HepG2 (cell line): ENCODE measurements around the gene RGS11. TPM values are rescaled to one million over a fixed set of nuclear protein-coding genes. Genes with fewer than 3 reads are reported as not detected.

Experiments used
- ATAC-seq: fragments of 200-7000 bp; cut with Tn5 transposase; 3 replicates; pipeline ENCODE4 v1.9.1; 2020; ENCODE audit warnings: mild to moderate bottlenecking, moderate library complexity
- BruUV-seq: library from RNA; stranded (reverse); fragments of 400-500 nt; replicated peaks from 2 replicates; lab custom pipeline; 2021; lab: Mats Ljungman, UMichigan
- CTCF ChIA-PET: fragments of 300-600 bp; formaldehyde crosslinking; extraction: SDS; loops from one replicate; lab custom pipeline; 2021; ENCODE audit warnings: low total read pairs, inconsistent platforms, low intra/inter-chr PET ratio; lab: Yijun Ruan, JAX
- POLR2A ChIA-PET: fragments of 350-600 bp; sonication (Branson Sonifier 250); formaldehyde crosslinking; loops from one replicate; lab custom pipeline; 2020; ENCODE audit warnings: antibody characterized with exemption, inconsistent platforms; lab: Yijun Ruan, JAX
- DNase-seq: peaks from one replicate; pipeline ENCODE4 v3.0.0-alpha.2; 2015; ENCODE audit warnings: low spot score
- FAIRE-seq: peaks from 3 replicates; lab custom pipeline; 2011; peaks lifted over from hg19 to GRCh38; lab: Jason Lieb, UNC
- H2AFZ ChIP-seq: one replicate; pipeline ENCODE4 v1.6.1; 2011; ENCODE audit warnings: low read length, inconsistent platforms
- H3K27ac ChIP-seq: fragments of 300-600 bp; 3 replicates; pipeline ENCODE4 v1.8.0; 2011; ENCODE audit warnings: mixed run types, mild to moderate bottlenecking, mixed read lengths, low read length, inconsistent platforms; ENCODE audit not compliant: insufficient read depth; ENCODE audit errors: extremely low read length
- H3K27me3 ChIP-seq, 2 experiments: fragments of 200-600 bp in 1 of 2; 2 replicates in 1 of 2; 3 replicates in 1 of 2; pipeline versions ENCODE4 v1.6.0 to v1.8.0; 2011; ENCODE audit warnings: low read length in 2 of 2, mild to moderate bottlenecking in 2 of 2, moderate library complexity in 2 of 2, inconsistent platforms in 1 of 2; ENCODE audit not compliant: insufficient read depth in 2 of 2, control insufficient read depth in 1 of 2
- H3K36me3 ChIP-seq, 2 experiments: fragments of 200-600 bp in 1 of 2; replicated peaks in 1 of 2; 2 replicates in 1 of 2; 3 replicates in 1 of 2; pipeline versions ENCODE4 v1.5.1 to v1.8.0; 2011; ENCODE audit warnings: low read length in 2 of 2, inconsistent platforms in 1 of 2; ENCODE audit not compliant: insufficient read depth in 2 of 2, control insufficient read depth in 1 of 2
- H3K4me1 ChIP-seq: 2 replicates; pipeline ENCODE4 v1.5.1; 2012; ENCODE audit warnings: low read length, inconsistent platforms; ENCODE audit not compliant: insufficient read depth
- H3K4me2 ChIP-seq: 2 replicates; pipeline ENCODE4 v1.6.0; 2011; ENCODE audit warnings: low read depth, low read length, inconsistent platforms
- H3K4me3 ChIP-seq, 3 experiments: fragments of 200-600 bp in 1 of 3; sonication (generic), shearing (Covaris generic) in 1 of 3; replicated peaks in 1 of 3; 2 replicates each; pipeline ENCODE4 v1.5.1; 2011 to 2016; ENCODE audit warnings: low read length in 3 of 3, inconsistent platforms in 2 of 3, low read depth in 2 of 3, mild to moderate bottlenecking in 2 of 3, control low read depth in 1 of 3, mixed read lengths in 1 of 3; ENCODE audit not compliant: insufficient read depth in 1 of 3
- H3K79me2 ChIP-seq: one replicate; pipeline ENCODE4 v1.6.1; 2011; ENCODE audit warnings: low read length, inconsistent platforms; ENCODE audit not compliant: insufficient read depth
- H3K9ac ChIP-seq: 2 replicates; pipeline ENCODE4 v1.6.0; 2011; ENCODE audit warnings: mild to moderate bottlenecking, low read depth, low read length, inconsistent platforms; ENCODE audit not compliant: insufficient read depth
- H3K9me3 ChIP-seq: 2 replicates; pipeline ENCODE4 v1.5.1; 2012; ENCODE audit warnings: mild to moderate bottlenecking, low read length
- H4K20me1 ChIP-seq: 2 replicates; pipeline ENCODE4 v1.6.0; 2011; ENCODE audit warnings: inconsistent platforms, mild to moderate bottlenecking, low read length, moderate library complexity; ENCODE audit not compliant: insufficient read depth
- ARID2 ChIP-seq: sonication (generic); formaldehyde crosslinking; IDR thresholded peaks from 2 replicates; pipeline ENCODE4 v1.8.1; 2022; ENCODE audit warnings: mild to moderate bottlenecking, missing genetic modification reagents, borderline replicate concordance
- ELF3 ChIP-seq: IDR thresholded peaks from 2 replicates; pipeline ENCODE4 v1.6.1; 2016; ENCODE audit warnings: missing genetic modification reagents, missing compliant biosample characterization
- FOXP1 ChIP-seq, 2 experiments: fragments of 450-650 bp in 1 of 2; IDR thresholded peaks; 2 replicates each; pipeline ENCODE4 v1.6.1; 2017 to 2018; ENCODE audit warnings: antibody characterized with exemption in 1 of 2
- KDM5B ChIP-seq: sonication (generic); formaldehyde crosslinking; IDR thresholded peaks from 2 replicates; pipeline ENCODE4 v1.4.0; 2020; ENCODE audit warnings: missing genetic modification reagents, mild to moderate bottlenecking, borderline replicate concordance
- MTF1 ChIP-seq: sonication (generic); formaldehyde crosslinking; IDR thresholded peaks from 2 replicates; pipeline ENCODE4 v1.5.0; 2020; ENCODE audit warnings: missing genetic modification reagents
- SOX5 ChIP-seq: IDR thresholded peaks from 2 replicates; pipeline ENCODE4 v1.6.1; 2016; ENCODE audit warnings: borderline replicate concordance
- TAF15 ChIP-seq: fragments of 200-400 bp; formaldehyde crosslinking; IDR thresholded peaks from one replicate; pipeline ENCODE4 v1.6.1; 2018; ENCODE audit warnings: mild to moderate bottlenecking, low read depth, low read length; ENCODE audit not compliant: poor library complexity, severe bottlenecking
- THAP11 ChIP-seq: IDR thresholded peaks from 2 replicates; pipeline ENCODE4 v1.6.1; 2016; ENCODE audit warnings: missing biosample characterization, missing genetic modification reagents
- U2AF1 ChIP-seq: fragments of 200-400 bp; formaldehyde crosslinking; optimal IDR thresholded peaks from 2 replicates; pipeline ENCODE3; 2017; ENCODE audit warnings: mild to moderate bottlenecking, low read depth, low read length
- YEATS4 ChIP-seq: sonication (generic); formaldehyde crosslinking; IDR thresholded peaks from 2 replicates; pipeline ENCODE4 v1.4.0; 2020; ENCODE audit warnings: missing genetic modification reagents, borderline replicate concordance
- ZFP36 ChIP-seq: fragments of 150-350 bp; IDR thresholded peaks from 2 replicates; pipeline ENCODE4 v1.6.1; 2018; ENCODE audit warnings: borderline replicate concordance, low read length, low read depth; ENCODE audit not compliant: partially characterized antibody
- ZNF75D ChIP-seq: sonication (generic); formaldehyde crosslinking; IDR thresholded peaks from 2 replicates; pipeline ENCODE4 v1.8.1; 2023; ENCODE audit warnings: missing genetic modification reagents, mild to moderate bottlenecking, borderline replicate concordance
- ZNF788 ChIP-seq: sonication (generic); formaldehyde crosslinking; IDR thresholded peaks from 2 replicates; pipeline ENCODE4 v1.5.0; 2020; ENCODE audit warnings: mild to moderate bottlenecking, missing genetic modification reagents, borderline replicate concordance
- WGBS: methylation state at CpG from one replicate; pipeline ENCODE4 v1.1.6; 2017; ENCODE audit warnings: low lambda C conversion rate; 5-methylcytosine and 5-hydroxymethylcytosine counted together
- in situ Hi-C: cut with HindIII; loops from 2 replicates; pipeline ENCODE4 v1.10.0; 2017; ENCODE audit warnings: low pct_unique_long_range_greater_than_20kb; ENCODE audit not compliant: extremely low pct_ligation_motif_present
- intact Hi-C: fragments of 100-400 bp; cut with micrococcal nuclease; formaldehyde crosslinking; loops from one replicate; pipeline ENCODE4 v1.10.0; 2022; ENCODE audit not compliant: unreplicated experiment
- polyA plus RNA-seq, 8 experiments: library from polyadenylated mRNA; depleted of rRNA in 3 of 8; stranded (reverse) in 7 of 8; unstranded in 1 of 8; fragments of >200 nt; fragmentation: Illumina TruSeq in 4 of 8; extraction: Trizol in 4 of 8; gene quantifications; 2 replicates each; pipeline versions ENCODE4 v1.2.1 to v1.2.3, GENCODE V29; 2011 to 2016; ENCODE audit warnings: low read depth in 4 of 8, missing spikeins in 1 of 8, mixed read lengths in 1 of 8; ENCODE audit not compliant: insufficient read depth in 1 of 8
- total RNA-seq, 5 experiments: library from RNA; depleted of rRNA; stranded (reverse); fragments of >200 nt; fragmentation: Illumina TruSeq; extraction: Trizol; gene quantifications; 2 replicates each; pipeline ENCODE4 v1.2.3, GENCODE V29; 2016; ENCODE audit warnings: low read depth in 1 of 5
- TF ChIP-seq, protein P1 (sequence below): sonication (generic); formaldehyde crosslinking; IDR thresholded peaks from 2 replicates; pipeline ENCODE4 v1.4.0; 2020; ENCODE audit warnings: missing genetic modification reagents

The RGS11 gene
- total and polyA plus RNA-seq, 2 of the 13 experiments (the other 11 are each of a cell fraction or from before 2014, with no cell fraction given): 0.11 TPM; not detected in 1

DNA sequence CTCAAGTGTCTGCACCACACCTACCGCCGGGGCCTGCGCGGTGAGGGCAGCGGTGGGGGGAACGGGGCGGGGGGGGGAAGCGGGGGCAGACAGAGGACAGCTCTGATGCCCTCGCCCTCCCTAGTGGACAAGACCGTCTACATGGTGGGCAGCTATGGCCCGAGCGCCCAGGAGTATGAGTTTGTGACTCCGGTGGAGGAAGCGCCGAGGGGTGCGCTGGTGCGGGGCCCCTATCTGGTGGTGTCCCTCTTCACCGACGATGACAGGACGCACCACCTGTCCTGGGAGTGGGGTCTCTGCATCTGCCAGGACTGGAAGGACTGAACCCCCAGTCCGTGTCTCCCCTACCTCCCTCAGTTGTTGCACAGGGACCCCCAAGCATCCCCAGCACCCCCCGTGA lies 6.7 kb upstream of the RGS11 start:
- no TSS peak for BruUV-seq
- Histone ChIP-seq H3K27me3 (peaks cover 7 to 41% of the 10 kb centered on the region in 2 experiments; a peak in 4 of 5 replicates), H4K20me1 (no peaks in the 10 kb centered on the region), H2AFZ (no peak overlapping the region), H3K4me1 (peaks cover 6% of the 10 kb centered on the region; the same call in 1 of the 2 replicates), H3K36me3 (peaks cover 2 to 13% of the 10 kb centered on the region in 2 experiments; a peak in 2 of 5 replicates), H3K9ac (no peak overlapping the region), H3K4me3 (no peak overlapping the region), H3K4me2 (no peak overlapping the region), H3K9me3 (no peaks in the 10 kb centered on the region), H3K27ac (no peak overlapping the region), H3K79me2 (no peaks in the 10 kb centered on the region)
- CTCF ChIA-PET: no interaction called here
- intact Hi-C loops: no loop called here
- no peak for FAIRE-seq
- no peak for TF ChIP-seq FOXP1 (IDR thresholded peaks at IDR 0.05)
- TF ChIP-seq FOXP1 (CRISPR knock-in tag; IDR thresholded peaks at IDR 0.05): no peak
- no peak for TF ChIP-seq ZNF788 (CRISPR knock-in tag)
- TF ChIP-seq SOX5: no peak
- TF ChIP-seq, protein P1, sequence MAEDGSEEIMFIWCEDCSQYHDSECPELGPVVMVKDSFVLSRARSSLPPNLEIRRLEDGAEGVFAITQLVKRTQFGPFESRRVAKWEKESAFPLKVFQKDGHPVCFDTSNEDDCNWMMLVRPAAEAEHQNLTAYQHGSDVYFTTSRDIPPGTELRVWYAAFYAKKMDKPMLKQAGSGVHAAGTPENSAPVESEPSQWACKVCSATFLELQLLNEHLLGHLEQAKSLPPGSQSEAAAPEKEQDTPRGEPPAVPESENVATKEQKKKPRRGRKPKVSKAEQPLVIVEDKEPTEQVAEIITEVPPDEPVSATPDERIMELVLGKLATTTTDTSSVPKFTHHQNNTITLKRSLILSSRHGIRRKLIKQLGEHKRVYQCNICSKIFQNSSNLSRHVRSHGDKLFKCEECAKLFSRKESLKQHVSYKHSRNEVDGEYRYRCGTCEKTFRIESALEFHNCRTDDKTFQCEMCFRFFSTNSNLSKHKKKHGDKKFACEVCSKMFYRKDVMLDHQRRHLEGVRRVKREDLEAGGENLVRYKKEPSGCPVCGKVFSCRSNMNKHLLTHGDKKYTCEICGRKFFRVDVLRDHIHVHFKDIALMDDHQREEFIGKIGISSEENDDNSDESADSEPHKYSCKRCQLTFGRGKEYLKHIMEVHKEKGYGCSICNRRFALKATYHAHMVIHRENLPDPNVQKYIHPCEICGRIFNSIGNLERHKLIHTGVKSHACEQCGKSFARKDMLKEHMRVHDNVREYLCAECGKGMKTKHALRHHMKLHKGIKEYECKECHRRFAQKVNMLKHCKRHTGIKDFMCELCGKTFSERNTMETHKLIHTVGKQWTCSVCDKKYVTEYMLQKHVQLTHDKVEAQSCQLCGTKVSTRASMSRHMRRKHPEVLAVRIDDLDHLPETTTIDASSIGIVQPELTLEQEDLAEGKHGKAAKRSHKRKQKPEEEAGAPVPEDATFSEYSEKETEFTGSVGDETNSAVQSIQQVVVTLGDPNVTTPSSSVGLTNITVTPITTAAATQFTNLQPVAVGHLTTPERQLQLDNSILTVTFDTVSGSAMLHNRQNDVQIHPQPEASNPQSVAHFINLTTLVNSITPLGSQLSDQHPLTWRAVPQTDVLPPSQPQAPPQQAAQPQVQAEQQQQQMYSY: no peak
- TF ChIP-seq MTF1 (CRISPR knock-in tag): no peak
- TF ChIP-seq YEATS4 (CRISPR knock-in tag): no peak
- TF ChIP-seq THAP11: no peak
- TF ChIP-seq ARID2: no peak
- no peak for TF ChIP-seq KDM5B (CRISPR knock-in tag)
- no peak for TF ChIP-seq ELF3 (CRISPR knock-in tag)
- TF ChIP-seq ZNF75D (CRISPR knock-in tag): no peak
- no peak for TF ChIP-seq TAF15
- no peak for TF ChIP-seq ZFP36
- no peak for TF ChIP-seq U2AF1
- peak; percentile 2; the same call in 1 of the 3 replicates for ATAC-seq
- POLR2A ChIA-PET: no interaction called here
- in situ Hi-C loops: no loop called here
- 31% methylated on average over 10 of the region's 22 CpGs for WGBS
- DNase-seq: no peak
